AG20443 (cell line): ENCODE measurements around the gene MYRF.

Experiments
- DNase-seq: peaks from one replicate; pipeline ENCODE4 v3.0.0; 2012; ENCODE audit warnings: low spot score, mixed read lengths

The MYRF gene

DNA sequence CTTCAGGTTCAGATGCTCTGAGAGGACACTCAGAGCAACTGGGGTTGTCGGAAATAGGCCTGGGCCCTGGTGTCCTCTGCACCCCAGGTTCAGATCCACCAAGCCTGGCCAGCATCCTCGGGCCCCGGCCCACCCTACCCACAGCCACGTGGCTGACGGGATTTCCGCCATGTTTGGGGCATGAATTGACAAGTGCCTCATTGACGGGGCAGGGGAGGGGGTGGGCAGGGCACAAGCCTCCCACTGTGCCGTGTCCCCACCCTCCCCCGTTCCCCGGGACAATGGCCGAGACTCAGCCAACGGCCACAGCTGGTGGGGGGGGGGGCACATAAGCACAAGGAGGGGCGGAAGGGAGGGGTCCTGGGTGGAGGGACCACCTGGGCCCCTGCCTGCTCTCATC, 8.5 kb downstream of the MYRF start:
- DNase-seq = no peak

DNA sequence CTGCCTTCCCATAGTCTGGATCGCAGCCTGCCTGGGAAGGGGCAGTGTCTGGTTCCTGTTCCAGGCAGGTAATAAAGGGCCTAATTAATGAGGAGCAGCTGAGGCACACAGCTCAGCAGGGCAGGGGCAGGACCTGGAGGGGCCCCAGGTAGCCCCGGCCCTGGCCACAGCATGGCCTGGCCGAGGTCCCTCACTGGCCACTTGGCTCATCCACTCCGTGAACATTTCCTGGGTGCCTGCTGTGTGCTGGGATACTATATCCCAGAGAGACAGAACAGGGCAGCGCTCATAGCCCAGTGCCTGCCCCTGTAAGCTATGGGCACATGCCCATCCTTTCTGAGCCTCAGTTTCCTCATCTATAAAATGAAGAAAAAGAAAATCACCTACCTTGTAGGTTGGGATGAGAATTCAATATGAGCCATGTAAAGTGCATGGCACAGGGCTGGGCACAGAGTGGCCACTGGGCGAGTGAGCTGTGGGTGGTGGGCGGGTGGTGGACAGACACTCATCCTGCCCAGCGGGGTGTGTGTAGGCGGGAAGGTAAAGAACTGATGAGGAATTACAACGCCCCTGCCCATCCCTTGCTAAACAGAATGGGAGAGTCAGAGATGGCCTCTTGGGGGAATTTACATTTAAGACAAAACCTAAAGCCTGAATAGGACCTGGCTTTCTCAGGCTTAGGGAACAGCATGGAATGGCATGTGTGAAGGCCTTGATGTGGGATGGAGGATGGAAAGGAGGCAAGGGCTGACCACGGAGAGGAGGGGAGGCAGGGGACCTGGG, 9.2 kb downstream of the MYRF start:
- DNase-seq = no peak

DNA sequence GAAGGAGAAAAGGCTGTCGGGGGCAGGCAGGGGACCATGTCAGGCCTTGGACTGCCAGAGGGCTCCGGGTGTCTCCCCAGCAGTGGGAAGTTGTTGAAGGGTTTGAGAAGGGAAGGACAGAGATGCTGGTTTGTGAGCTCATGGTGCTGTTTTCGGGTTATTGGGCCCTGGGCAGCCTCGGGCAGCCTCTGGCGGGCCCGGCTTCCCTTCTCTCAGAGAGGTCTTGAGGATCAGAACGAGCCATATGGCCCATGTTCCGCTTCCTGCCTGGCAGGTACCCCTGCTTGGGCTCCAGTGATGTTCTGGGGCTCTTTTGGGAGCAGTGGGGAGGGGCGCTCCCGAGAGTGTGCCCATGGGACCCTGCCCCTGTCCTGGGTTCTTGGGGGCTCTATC, 9.8 kb downstream of the MYRF start:
- no peak for DNase-seq

DNA sequence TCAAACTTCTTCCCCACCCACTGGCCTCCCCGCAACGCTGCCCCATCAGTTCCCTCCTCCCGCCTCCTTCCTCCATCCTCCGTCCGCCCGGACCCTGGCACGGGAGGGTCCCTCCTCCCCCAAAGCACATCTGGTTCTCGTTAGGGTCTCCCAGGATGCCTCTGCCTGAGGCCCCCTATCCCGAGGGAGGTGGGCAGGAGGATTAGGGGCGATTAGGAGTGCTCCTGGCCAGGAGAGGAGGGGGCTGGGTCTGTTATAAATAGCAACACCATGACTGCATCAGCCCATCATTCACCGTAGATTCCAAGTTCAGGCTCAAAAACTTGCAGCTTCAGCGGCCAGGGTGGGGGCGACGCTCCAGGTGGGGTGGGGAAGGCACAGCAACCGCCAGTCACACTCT, 10.4 kb downstream of the MYRF start:
- no peak for DNase-seq

DNA sequence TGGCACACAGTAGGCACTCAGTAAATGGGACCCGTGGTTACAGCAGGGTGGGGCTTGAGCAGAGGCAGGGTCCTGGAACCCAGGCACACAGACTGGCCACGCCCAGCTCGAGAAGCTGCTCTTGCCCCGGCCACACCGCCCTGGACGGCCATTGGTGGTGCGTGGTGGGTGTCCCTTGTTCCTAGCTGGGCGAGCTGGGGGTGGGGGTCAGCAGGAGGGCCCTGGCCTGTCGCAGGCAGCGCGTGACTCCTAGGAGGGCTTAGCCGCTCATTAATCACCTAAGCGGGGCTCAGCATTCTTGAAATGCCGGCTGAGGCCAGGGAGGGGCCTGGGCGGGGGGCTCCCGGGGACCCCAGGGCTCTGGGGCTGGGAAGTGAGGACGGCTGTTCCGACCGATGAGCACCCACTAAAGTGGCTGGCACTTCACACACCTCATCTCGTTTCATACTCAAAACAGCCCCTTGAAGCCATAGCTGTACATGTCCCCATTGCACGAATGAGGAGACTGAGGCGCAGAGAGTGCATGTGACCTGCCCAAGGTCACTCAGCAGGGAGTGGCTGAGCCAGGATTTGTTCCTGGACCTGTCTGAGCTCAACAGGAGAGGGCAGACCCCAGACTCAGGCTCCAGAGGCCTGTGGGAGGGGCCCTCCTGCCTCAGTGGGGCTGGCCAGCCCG, 11.6 kb downstream of the MYRF start:
- DNase-seq = no peak

DNA sequence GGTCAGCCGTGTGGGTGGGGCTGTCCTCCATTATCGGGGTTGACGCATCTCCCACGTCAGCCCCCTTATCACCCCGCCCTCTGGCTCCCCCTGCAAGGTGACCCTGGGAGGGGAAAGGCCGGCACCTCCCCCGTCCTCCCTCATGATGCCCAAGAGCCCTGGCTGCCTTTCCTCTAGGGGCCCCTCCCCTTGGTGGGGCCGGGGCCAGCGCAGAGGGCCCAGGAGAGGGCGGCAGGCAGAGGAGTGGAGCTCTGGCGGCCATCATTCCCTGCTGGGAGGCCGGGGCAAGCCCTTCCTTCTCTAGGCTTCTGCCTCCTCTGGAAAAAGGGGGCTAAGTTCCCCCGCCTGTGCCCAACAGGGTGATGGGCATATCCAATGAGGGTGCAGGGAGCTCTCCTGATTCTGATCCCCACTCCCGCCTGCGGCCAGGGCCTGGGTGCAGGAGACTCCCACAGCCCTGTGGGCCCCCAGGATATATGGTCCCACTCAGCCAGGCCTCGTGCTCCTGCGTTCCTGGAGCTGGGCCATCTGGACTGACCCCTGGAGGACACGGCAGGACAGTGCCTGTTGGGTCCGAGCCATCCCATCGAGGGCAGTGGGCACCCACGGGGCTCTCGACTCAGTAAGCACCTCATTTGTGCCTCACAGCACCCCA, 12.3 kb downstream of the MYRF start:
- DNase-seq = no peak

DNA sequence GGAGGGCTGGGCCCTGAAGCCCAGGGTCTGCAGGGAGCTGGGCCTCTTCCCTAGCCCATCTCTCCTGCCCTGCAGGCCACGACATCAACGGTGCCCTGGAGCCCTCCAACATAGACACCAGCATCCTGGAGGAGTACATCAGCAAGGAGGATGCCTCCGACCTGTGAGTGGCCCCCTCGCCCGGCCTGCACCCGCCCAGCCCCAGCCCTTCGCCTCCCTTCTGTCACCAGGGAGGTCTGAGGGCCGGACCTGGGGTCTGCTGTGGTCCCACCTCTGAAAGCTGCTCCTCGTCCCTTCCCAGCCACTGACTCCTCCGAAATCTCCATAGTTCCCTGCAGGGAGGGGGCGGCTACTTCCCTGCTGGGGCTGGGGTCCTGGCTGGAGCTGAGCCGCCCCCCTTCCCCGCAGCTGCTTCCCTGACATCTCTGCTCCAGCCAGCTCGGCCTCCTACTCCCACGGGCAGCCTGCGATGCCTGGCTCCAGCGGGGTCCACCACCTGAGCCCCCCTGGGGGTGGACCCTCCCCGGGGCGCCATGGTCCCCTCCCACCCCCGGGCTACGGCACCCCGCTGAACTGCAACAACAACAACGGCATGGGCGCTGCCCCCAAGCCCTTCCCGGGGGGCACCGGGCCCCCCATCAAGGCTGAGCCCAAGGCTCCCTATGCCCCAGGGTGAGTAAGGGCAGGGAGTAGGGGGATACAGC, 13.3 kb downstream of the MYRF start:
- no peak for DNase-seq

DNA sequence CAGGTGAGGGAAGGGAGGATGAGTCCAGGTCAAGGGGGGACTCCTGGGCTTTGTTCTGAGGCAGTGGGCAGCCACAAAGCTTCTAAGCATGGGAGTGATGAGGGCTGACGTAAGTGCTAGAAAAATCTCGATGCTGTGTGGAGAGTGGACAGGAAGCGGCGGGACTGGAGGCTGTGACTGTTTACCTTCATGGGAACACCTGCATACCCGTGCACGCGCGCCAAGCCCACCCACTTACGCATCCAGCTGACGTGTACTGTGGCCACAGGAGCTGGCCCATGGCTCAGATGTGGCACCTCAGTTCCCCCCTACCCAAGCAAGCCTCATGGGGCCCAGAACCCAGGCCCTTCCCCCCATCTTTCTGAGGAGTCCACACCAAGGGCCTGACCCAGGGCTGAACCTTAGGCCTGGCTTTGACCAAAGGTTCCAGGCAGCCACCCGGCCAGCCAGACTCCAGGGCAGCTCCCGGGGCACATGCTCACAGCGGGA, 14.0 kb downstream of the MYRF start:
- no peak for DNase-seq

DNA sequence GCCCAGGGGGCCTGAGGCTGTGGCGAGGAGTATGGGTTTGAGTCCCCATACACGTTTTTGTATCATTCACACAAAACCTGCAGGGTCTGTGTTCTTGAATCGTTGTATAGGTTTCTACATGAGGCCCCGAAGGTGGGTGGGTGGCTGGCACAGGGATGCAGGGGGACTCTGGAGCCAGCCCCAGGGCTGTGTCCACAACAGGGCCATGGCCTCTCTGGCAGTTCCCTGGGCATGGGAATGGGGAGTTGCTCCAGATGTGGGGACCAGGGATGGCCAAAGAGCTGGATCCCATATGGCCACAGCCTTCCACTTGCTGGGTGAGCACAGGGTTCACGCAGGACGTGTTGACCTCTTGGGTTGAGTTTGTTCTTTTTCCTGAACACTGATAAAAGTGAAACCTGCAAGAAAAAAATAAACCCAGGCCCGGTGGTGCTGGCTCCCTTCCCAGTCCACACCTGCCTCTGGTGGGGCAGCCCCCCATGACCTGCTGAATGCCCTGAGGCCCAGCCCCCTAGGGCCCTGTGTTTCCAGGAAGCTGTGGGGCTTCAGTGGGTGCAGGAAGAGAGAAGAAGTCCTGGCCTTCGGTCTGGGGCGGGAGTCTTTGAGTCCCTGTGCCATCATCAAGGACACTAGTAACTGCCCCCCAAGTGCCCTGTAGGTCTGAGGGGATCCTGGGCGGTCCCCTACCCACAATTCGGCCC, 16.1 kb downstream of the MYRF start:
- DNase-seq = no peak

DNA sequence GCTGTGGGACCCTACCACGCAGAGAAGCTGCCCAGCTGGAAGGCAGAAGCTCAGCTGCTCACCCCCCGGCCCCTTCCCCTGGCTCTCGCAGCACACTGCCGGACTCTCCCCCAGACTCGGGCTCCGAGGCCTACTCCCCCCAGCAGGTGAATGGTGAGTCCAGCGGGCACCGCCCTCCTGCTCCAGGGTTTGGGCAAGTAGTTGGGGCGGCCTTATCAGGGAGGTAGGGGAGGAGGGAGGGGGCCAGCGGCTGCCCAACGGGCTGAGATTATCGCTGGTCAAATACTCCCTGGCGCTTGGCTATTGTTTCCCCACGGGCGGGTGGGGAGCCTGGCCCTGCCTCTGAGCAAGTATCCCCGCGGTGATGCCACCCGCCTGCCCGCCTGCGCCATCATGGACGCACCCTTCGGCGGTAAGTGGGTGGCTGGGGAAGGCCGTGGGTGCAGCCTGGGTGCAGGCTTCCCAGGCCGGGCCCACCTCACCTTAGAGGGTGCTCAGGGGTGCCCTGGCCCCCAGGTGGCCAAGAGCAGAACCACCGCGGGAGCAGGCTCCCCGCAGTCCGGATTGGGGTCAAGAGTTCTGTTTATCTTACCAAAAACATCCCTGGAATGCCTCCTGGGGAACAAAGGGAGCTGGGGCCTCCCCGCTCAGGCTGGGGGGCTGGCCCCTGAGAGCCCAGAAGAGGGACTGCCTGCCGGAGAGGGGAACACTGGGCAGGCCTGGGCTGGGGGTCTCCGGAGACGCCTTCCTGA, 16.9 kb downstream of the MYRF start:
- DNase-seq = peak; percentile 51

DNA sequence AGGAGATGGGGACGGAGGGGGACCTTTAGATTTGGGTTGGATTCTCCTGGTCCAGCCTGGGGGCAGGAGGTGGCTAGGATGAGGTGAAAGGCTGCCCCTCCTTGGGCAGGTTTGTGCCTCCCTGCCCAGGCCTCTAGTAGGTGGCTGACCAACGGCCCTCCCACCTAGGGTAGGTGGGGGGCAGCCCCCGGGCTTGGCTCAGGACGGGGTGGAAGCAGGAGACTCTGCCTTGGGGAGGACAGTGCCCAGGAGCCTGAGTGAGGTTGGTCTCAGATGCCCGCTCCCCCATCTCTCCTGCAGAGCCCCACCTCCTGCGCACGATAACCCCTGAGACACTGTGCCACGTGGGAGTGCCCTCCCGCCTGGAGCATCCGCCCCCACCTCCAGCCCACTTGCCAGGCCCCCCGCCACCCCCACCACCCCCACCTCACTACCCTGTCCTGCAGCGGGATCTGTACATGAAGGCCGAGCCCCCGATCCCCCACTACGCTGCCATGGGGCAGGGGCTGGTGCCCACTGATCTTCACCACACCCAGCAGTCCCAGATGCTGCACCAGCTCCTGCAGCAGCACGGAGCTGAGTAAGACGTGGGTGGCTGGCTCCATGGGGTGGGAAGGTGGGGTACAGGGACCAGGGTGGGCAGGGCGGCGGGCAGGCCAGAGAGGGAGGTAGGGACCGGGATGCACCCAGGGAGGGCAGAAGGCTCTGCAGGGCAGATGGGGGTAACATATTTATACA, 17.7 kb downstream of the MYRF start:
- no peak for DNase-seq

DNA sequence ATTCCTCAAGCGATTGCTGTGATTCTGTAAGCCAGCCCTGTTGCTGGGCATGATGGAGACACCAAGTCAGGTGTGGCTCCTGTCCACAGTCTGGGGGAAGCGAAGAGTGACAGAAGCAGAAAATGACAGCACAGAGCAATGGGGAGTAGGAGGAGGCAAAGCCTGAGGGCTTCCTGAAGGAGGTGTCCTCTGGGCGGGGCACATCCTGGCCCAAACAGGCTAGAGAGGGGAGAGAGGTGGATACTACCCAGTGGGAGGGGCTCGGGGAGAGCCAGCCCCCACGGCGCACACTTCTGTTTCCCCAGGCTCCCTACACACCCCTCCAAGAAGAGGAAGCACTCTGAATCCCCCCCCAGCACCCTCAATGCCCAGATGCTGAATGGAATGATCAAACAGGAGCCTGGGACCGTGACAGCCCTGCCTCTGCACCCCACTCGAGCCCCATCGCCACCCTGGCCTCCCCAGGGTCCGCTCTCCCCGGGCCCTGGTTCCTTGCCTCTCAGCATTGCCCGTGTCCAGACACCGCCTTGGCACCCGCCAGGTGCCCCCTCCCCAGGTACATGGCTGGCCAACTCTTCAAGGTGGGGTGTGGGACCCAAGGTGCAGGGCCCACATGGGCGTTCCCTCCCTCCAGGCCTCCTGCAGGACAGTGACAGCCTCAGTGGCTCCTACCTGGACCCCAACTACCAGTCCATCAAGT, 18.9 kb downstream of the MYRF start:
- no peak for DNase-seq

DNA sequence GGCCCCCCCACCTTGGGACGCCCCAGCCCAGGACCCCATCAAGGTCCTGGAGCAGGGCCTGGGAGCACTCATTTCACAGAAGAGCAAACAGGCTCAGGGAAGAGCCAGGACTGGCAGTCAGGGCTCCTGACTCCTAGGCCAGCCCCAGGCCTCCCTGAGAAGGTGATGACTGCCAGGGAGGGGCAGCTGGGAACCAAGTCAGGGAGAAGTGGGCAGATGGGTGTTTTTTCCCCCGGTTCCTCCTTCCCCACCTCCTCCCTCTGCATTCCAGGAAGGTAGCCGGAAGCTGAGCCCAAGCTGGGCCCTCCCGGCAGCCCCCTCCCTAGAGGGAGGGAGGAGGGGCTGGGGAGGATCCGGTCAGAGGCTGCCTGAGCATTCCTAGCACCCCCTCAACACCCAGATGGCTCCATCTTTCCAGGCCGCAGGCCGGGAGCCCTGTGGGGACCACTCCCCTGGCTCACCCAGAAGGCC, 19.6 kb downstream of the MYRF start:
- DNase-seq = no peak

DNA sequence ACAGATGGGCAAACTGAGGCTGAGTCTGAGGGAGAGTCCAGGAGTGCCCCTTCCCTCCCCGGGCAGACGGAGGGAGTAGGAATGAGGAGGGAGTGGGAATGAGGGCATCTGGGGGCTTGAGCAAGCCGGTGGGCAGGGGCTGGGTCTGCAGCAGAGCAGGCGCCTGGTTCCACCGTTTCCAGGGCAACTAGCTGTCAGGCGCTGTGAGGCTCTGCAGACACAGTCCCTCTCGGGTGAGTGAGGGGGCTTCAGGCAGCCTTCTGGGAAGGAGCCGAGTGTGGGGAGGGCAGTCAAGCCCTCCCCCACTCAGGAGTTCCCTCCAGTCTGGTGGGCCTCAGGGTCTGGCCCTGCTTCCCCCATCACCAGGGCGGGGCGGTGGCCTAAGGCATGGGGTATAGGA, 20.9 kb downstream of the MYRF start:
- DNase-seq = no peak

DNA sequence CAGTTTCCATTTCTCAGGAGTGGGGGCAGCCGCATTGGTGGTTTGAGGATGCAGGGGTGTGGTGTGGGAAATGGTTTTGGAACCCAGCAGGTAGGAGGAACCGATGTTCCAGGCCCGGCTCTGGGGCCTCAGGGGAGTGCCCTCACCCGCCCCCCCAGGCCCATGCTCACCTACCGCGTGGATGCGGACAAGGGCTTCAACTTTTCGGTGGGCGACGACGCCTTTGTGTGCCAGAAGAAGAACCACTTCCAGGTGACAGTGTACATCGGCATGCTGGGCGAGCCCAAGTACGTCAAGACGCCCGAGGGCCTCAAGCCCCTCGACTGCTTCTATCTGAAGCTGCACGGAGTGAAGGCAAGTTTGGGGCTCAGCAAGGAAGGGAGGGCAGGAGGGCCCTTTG, 21.4 kb downstream of the MYRF start:
- DNase-seq = no peak

DNA sequence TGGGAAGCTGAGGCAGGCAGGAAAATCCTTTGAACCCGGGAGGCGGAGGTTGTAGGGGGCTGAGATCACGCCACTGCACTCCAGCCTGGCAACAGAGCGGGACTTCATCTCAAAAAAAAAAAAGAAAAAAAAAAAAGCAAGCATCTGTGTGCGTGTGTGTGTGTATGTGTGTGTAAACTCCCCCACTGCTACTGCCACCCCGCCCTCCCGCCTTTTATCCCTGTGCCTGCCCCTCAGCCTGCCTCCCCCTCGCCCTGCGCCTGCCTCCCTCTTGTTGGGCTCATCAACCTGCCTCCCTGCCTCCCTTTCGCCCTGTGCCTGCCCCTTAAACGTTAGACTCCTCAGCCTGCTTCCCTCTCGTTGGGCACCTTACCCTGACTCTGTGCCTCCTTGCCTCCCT, 22.0 kb downstream of the MYRF start:
- no peak for DNase-seq

DNA sequence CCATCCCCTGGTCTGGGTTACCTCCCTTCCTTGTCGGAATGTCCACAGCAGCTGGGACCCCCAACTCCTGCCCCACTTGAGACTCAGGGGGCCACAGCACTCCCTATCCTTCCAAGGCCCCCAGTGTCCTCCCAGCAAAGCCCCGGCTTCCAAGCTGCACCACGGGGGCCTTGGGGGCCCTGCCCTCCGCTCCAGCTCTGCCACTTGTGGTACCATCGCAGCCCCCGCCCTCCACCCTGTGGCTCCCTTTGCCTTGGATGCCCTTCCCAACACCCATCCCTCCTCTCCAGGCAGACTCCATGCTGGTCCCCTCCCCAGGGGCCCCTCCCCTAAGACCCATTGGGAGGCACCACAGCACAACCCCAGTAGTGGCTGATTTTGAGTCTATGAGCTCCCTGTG, 22.7 kb downstream of the MYRF start:
- no peak for DNase-seq

DNA sequence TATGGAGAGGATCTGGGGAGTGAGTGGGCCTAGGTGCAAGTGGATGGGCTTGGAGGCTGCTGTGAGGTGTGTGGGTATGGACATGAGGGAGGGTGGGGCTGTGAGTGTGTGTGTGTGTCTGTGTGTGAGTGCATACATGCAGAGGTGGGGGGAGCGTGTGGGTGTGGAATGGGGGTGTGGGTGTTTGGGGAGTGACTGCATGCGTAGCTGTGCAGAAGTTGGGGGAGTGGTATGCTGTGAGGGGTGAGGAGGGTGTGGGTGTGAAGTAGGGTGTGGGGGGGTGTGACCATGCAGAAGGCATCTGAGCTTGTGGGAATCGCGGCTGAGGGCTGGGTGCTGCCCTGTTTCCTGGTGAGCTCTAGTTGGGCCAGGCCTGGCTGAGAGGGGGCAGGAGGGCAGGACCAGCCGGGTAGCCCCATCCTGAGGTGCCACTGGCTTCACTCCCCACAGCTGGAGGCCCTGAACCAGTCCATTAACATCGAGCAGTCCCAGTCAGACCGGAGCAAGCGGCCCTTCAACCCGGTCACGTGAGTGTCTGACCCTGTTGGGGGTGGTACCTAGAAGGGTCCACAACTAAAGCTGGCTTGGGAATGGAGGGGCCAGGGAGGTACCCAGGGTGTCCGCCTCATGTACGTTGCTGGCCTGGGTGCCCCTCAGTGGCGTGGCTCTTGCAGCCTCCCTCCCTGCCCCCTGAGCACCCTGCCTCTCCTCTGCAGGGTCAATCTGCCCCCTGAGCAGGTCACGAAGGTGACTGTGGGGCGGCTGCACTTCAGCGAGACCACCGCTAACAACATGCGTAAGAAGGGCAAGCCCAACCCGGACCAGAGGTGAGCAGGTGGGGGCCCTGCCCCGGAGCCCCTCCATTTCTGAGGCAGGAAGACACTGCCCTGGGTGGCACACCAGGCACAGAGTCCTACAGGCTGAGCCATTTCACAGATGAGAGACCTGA, 23.4 kb downstream of the MYRF start:
- no peak for DNase-seq
